H1 (cell line): ENCODE results near the gene TECR. TPM values are rescaled to one million over a fixed set of nuclear protein-coding genes. Genes with fewer than 3 reads are reported as not detected.

Experiments
- RBBP5 ChIP-seq: IDR thresholded peaks from 2 replicates; pipeline ENCODE4 v1.7.1; 2012; ENCODE audit warnings: low read depth, mild to moderate bottlenecking, inconsistent platforms, low read length, moderate library complexity, borderline replicate concordance
- polyA plus RNA-seq, 7 experiments: library from polyadenylated mRNA; depleted of rRNA in 3 of 7; stranded (reverse) in 5 of 7; unstranded in 2 of 7; fragments of >200 nt in 5 of 7; fragments of 200-250 nt in 2 of 7; gene quantifications; 1 replicate in 5 of 7; 2 replicates in 1 of 7; 4 replicates in 1 of 7; pipeline versions ENCODE4 v1.2.1 to v1.2.3, GENCODE V29; 2011 to 2013; ENCODE audit warnings: missing spikeins in 2 of 7, mixed read lengths in 2 of 7
- total RNA-seq: library from RNA; stranded (reverse); fragmentation: NEBNext Ultra II Directional; extraction: Animal tissue kit (Norgen Biotek cat#: 25700); gene quantifications from 2 replicates; pipeline ENCODE4 v1.2.1, GENCODE V29; 2021

TECR gene
- total and polyA plus RNA-seq, 2 of the 8 experiments (the other 6 are each of a cell fraction or from before 2014, with no cell fraction given) = 172 to 405 TPM

GRCh38 chr19:14560776-14561108, 31.3 kb downstream of the TECR start (continued):
- TF ChIP-seq RBBP5 = no peak
